ENCODE measurements around the gene EMP2.
"Not testable (repeated sequence)": the region's sequence is repeated elsewhere in the genome, so short reads cannot be mapped to it uniquely, and the experiment has no call there.

EMP2 gene

DNA sequence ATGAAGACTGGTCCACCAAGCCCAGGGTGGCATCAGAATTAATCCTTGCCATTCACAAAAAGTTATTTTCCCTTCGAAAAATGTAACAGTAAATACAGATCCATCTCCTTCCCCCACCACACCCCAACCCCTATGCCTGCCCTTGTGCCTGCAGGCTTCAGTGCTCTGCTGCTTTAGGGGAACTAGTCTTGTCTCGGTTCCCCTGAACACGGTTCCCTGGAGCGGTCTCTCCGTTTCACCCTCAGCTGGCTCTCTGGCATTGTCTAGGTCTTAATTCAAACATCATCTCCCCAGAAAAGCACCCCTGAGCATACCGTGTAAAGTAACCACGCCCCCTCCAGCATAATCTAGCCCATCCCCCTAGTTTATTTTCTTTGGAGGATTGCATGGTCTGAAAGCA lies 25.8 kb downstream of the EMP2 start:
- FAIRE-seq (no peak), DNase-seq (ENCODE audit: insufficient read length, low spot score) (no peak)

DNA sequence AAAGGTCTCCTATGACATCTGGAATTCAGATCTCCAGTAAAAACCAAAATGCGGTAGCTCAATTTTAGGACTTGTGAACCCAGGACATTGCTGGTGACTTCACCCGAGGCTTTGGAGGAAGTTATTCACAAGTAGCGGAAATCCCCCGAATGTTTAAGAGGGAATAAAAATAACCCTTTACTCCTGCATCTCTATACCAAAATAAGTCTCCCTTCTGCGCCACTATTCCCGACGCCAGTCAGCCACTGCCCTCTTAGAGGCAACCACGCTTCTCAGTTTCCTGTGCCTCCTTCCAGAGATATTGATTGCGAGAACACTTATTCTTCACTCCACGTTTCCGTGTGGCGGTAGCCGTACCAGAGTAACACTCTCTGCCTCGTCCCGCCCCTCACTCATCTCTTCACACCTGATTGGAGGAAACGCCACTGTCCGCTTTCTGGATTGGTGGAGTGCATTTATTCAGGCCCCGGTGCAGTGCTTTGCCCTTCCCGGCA lies 27.4 kb downstream of the EMP2 start:
- no peak for FAIRE-seq
- no peak for DNase-seq (ENCODE audit: insufficient read length, low spot score)

DNA sequence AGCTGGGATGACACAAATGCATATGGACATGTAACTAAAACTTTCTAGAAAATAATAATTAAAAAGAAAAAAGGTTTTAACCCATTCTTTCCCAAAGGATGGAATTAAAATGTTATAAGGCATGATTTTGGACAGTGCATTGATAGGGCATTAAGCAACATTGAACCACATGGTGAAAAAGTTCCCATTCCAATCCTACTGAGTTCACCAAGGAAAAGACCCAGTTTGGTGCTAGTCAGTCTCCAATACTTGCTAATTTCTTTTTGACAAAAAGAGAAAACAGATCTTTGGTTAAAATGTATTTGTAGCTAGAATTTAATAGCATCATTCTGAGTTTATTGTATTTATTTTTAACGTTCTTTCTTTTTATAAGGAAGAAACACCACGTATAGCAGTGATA lies 28.1 kb downstream of the EMP2 start:
- no peak for DNase-seq (ENCODE audit: insufficient read length, low spot score)
- FAIRE-seq: no peak

DNA sequence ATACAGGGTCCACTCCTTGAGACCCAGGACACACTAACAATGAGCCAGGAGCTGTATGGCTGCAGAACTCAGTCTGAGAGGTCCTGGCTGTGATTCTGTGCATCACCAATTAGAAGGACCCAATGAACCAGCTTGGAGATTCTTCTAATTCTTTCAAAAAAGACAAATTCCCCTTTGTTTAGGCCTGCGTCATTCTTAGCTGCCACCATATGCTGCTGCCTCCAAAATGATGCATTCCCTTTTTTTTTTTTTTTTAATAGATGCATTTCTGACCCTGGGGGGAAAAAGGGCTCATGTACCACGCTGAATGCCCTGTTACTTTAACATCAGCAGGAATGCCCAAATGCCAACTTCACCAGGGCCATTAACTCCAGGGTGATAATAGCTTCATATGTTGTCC lies 28.5 kb downstream of the EMP2 start:
- no peak for FAIRE-seq
- no peak for DNase-seq (ENCODE audit: insufficient read length, low spot score)

DNA sequence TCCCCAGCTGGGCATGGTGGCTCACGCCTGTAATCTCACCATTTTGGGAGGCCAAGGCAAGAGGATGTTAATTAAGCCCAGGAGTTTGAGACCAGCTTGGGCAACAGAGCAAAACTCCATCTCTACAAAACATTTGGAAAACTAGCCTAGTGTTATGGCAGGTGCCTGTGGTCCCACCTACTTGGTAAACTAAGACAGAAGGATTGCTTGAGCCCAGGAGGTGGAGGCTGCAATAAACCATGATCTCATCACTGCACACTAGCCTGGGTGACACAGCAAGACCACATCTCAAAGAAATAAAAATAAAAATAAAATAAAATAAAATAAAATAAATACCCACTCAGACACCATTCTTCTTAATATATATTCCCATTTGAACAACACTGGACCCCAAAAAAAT lies 32.0 kb downstream of the EMP2 start:
- no peak for DNase-seq (ENCODE audit: insufficient read length, low spot score)
- no peak for FAIRE-seq

DNA sequence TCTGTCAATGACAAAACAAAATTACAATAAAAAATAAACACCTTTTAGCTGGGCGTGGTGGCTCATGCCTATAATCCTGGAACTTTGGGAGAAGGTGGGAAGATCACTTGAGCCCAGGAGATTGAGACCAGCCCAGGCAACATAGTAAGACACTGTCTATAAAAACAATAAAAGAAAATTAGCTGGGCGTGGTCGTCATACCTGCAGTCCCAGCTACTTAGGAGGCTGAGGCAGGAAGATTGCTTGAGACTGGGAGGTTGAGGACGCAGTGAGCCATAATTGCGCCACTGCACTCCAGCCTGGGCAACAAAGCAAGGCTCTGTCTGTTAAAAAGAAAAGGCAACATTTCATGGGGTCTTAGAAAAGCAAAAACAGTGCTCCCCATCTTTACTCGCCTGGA lies 32.7 kb downstream of the EMP2 start:
- FAIRE-seq (no peak), DNase-seq (ENCODE audit: insufficient read length, low spot score) (no peak)

DNA sequence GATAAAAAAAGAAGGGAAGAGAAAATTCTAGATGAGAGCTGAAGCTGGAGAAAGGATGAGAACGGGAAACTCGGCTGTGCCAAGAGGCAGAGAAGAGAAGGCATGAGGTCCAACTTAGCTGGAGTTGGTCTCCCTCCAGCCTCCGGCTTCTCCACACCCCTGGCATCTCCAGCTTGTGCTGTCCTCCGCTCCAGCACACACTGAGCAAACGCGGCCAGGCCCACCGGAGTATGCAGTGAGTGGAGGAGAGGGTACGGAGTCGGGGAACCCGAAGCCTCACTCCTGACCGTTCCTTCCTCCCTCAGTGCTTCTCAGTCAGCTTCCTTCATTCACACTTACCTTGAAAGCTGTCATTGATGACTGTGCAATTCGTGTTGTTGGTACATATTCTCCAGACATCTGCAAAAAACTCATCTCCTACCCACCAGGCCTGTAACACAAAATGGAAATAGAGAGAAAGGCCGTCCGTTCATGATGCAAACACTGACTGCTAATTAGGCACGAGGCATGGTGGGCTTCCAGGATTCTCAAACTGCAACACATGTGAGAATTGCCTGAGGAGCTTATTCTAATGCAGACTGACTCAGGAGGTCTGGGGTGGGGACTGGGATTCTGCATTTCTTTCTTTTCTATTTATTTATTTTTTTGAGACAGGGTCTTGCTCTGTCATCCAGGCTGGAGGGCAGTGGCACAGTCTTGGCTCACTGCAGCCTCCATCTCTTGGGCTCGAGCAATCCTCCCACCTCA lies 37.0 kb downstream of the EMP2 start:
- FAIRE-seq: no peak
- no peak for DNase-seq (ENCODE audit: insufficient read length, low spot score)

DNA sequence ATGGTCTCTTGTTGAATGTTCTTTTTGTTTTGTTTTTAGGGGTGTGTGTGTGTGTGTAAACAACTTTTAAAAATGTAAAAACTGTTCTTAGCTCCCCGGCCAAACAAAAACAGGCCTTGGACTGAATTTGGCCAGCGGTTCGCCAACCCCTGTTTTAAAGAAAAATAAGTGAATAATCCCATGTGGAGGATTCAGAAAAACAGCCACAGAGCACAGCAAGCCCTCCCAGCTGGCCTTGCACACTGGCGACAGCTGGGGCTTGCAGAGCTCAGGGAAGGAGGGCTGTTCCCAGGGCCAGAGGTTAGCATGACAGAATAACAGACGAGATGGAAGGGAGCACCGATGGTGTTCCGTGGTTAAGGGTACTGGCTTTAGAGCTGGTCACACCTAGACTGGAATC lies 39.0 kb downstream of the EMP2 start:
- no peak for FAIRE-seq
- no peak for DNase-seq (ENCODE audit: insufficient read length, low spot score)

DNA sequence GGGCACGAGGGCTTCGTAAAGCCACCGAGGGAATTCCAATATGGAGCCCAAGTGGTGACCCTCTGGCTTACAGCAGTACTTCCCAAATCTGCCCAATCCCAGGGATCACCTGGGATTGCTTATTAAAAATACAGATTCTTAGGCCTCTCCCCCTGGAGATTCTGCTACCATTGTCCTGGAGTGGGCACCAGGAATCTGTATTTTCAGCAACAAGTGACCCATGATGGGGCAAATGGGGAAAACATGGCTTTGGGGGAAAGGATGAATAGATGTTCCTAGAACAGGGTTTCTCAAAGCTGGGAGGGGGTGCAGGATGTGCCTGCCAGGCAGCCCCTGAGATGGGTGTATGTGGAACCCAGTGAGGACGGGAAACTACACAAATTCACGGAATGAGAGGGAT lies 40.6 kb downstream of the EMP2 start:
- DNase-seq (ENCODE audit: insufficient read length, low spot score): no peak
- FAIRE-seq: no peak

DNA sequence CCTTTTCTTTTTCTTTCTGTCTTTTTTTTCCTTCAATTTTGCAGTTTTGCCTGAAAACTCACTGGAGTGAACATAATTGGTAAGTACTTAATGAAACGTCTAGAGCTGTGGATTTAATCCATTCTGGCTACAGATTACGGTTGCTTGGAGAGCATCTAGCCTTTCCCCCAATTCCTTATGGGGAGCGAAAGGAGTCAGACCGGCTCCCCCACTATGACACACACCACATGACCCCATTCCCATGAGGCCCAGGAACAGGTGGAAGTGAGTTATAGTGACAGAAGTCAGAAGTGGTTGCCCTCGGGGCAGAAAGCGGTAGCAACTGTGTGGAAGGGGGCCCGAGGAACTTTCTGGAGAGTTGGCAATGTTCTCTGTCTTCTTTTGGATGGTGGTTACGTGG lies 41.2 kb downstream of the EMP2 start:
- FAIRE-seq: no peak
- no peak for DNase-seq (ENCODE audit: insufficient read length, low spot score)

DNA sequence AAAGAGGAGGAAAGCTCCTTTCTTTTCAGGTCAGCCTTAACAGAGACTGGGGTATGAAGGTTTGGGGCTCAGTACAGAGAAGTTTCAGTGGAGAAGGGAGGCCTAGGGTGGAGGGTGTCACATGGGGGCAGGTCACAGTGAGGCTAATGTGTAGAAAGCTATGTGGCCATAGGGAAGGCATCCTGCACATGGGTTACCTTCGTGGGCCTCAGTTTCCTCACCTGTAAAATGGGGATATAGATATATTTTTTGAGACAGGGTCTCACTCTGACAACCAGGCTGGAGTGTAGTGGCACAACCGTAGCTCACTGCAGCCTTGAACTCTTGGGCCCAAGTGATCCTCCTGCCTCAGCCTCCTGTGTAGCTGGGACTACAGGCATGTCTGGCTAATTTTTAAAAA lies 41.8 kb downstream of the EMP2 start:
- no peak for DNase-seq (ENCODE audit: insufficient read length, low spot score)
- FAIRE-seq: no peak

DNA sequence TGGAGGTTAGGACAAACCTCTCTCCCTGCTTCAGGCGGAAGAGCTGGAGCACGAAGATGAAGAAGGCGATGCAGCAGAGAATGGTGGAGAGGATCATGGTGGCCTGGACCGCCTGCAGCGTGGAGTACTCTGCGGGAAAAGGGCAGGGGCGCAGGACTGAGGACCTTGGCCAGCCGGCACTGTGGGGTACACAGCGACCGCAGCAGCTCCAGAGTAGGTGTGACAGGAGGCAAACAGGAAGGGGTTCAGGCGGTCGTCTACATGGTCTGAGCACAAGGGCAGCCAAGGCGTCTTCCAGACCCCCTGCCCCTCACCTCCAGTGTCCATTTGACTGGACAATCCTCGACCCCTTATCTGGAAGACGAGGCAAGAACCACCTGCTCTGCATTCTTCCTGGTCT lies 42.5 kb downstream of the EMP2 start:
- FAIRE-seq: no peak
- no peak for DNase-seq (ENCODE audit: insufficient read length, low spot score)

DNA sequence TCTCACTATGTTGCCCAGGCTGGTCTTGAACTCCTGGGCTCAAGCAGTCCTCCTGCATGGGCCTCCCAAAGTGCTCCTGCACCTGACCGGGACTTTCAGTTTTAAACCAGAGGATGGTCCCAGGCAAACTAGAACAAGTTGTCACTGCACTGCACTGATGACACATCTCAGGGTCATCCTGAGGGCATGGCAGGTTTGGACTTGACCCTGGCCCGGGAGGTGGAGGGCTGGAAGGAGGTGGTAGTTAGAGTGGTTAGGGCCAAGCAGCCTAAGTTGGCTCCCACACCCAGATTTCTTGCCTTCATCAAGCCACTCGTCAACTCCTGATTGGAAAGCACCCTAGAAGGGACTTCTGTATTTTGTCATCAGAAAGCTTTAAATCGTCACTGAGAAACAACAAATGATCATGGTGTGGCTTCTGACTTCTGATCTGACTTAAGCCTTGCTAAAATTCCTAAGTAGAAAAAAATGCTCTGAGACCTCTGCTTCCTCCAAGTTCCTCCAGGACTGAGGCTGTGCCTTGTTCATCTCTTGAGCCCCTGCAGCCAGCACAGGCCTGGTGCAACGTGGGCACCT lies 43.5 kb downstream of the EMP2 start:
- FAIRE-seq: no peak

DNA sequence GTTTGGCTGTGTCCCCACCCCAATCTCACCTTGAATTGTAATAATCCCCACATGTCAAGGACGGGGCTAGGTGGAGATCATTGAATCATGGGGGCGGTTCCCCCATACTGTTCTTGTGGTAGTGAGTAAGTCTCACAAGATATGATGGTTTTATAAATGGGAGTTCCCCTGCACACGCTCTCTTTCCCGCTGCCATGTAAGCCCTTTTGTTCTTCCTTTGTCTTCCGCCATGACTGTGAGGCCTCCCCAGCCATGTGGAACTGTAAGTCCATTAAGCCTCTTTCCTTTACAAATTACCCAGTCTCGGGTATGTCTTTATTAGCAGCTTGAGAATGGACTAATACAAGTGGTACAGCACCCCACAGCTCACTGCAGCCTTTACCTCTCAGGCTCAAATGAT lies 44.1 kb downstream of the EMP2 start:
- FAIRE-seq: not testable (repeated sequence)

More for the DNA sequence above, 43.5 kb downstream of the EMP2 start:
- DNase-seq (ENCODE audit: insufficient read length, low spot score): no peak

DNA sequence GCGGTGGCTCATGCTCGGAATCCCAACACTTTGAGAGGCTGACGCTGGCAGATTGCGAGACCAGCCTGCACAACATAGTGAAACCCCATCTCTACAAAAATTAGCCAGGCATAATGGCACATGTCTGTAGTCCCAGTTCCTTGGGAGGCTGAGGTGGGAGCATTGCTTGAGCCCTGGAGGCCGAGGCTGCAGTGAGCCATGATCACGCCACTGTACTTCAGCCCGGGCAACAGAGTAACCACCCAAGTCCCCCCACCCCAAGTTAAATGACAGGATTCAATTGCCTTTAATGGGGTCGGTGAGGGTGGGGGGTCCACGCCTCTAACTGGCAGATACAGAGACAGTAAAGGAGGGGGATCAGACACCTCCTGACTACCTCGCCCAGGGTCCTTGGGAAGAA lies 44.9 kb downstream of the EMP2 start:
- DNase-seq (ENCODE audit: insufficient read length, low spot score): no peak
- no peak for FAIRE-seq

More for the DNA sequence above, 44.1 kb downstream of the EMP2 start:
- not testable (repeated sequence) for DNase-seq (ENCODE audit: insufficient read length, low spot score)

DNA sequence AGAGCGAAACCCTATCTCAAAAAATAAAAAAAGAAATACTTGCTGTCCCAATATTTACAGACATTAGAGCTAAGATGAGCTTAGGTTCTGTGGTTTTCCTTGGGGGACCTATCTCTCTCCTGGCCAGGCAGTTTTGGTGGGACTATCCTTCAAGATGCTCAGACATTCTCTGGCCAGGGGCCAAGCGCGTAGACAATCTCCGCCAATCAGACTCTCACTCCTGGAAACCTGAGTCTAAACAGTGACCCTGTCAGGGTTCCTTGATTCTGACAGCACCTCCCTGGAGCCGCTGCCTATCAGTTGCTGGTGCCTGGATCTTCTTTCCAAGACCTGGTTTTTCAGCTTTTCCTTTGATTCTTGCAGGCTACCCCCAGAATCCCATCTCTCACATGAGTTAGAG lies 45.6 kb downstream of the EMP2 start:
- DNase-seq (ENCODE audit: insufficient read length, low spot score): no peak
- no peak for FAIRE-seq

DNA sequence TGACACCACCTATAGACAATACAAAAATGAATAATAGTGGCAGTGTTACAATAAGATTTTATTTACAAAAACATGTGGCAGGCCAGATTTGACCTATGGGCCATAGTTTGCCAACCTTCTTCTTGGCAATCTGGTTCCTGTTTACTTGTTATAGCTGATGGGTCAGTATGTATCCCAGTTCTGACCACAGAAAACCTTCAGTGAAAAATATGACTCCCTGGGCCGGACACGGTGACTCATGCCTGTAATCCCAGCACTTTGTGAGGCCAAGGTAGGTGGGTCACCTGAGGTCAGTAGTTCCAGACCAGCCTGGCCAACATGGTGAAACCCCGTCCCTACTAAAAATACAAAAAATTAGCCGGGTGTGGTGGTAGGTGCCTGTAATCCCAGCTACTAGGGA lies 46.8 kb downstream of the EMP2 start:
- not testable (repeated sequence) for DNase-seq (ENCODE audit: insufficient read length, low spot score); FAIRE-seq

DNA sequence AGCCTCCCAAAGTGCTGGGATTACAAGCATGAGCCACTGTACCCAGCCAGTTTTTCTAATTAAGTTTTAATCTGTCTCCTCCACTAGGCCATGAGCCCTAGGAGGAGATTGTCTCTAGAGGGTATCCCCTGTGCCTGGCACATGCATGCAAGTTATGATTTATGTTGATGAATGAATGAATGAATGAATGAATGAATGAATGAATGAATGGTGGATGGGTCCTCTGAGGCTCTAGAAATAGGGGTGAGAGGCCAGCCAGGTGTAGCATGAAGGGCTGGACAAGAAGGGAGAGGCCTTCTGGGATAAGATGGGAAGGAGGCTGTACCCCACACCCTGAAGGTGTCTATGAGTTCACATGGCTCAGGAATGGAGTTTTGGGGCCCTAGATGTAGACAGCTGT lies 48.8 kb downstream of the EMP2 start:
- DNase-seq (ENCODE audit: insufficient read length, low spot score): no peak
- no peak for FAIRE-seq

DNA sequence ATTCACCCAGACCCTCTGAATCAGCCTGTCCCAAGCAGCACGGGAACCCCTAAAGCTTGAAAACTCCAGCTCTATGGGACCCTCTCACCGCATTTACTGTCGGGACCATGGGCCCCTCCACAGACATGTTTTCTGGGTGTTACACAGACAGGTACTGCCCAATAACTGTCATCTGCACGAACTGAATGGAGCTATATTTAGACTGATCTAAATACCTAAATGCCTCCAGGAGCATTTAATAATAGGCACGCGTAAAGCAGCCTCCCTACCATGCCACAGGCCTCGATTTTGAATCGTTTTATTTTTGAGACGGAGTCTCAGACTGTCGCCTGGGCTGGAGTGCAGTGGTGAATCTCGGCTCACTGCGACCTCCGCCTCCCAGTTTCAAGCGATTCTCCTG lies 49.7 kb downstream of the EMP2 start:
- no peak for FAIRE-seq
- DNase-seq (ENCODE audit: insufficient read length, low spot score): no peak

DNA sequence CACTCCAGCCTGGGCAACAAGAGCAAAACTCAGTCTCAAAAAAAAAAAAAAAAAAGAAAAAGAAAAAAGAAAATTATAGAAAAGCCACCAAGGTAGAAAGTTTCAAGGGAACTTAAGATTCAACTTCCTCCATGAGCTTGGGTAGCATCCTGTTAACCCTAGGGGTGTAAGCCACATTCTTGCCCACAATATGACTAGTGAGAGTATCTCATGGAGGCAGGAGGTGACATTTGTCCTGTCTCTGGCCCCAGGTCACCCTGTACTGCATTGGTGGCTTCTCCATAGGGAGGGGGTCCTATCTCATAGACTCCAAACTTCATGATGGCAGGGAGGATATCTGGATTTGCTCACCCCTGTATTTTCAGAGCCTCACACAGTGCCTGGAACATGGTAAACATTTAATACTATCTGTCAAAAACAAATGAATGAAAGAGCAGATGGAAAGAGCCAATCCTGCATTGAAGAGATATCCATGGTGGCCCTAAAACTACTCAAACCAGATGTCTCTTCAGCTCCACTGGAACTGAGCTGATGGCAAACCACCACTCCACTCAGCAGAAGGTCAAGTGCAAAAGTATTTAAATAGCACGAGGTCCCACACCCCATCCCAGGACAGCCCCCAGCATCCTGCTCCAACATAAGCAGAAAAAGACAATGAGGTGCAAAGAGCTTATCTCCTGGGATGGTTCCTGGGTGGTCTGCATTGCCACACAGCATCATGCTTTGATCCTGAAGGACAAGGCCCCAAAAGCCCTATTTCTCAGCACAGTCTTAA lies 50.3 kb downstream of the EMP2 start:
- FAIRE-seq (no peak), DNase-seq (ENCODE audit: insufficient read length, low spot score) (no peak)

DNA sequence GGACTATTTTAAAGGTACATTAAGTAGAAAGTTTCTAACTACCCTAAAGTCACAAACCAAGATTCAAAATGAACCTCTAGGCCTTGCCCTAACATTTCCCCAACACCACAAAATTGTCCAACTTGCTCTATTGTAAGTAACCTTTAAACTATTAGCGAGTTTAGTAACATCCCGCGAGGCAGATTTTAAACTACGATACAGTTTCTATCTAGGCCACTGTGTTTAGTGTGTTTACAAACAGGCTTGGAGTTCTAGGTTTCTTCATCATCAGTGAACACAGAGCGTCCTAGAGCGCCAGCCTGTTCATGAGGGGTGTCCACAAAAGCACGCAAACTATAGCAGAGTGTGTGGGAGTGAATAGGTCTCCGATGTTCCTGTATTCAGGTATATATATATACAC lies 51.8 kb downstream of the EMP2 start:
- no peak for FAIRE-seq
- DNase-seq (ENCODE audit: insufficient read length, low spot score): no peak

DNA sequence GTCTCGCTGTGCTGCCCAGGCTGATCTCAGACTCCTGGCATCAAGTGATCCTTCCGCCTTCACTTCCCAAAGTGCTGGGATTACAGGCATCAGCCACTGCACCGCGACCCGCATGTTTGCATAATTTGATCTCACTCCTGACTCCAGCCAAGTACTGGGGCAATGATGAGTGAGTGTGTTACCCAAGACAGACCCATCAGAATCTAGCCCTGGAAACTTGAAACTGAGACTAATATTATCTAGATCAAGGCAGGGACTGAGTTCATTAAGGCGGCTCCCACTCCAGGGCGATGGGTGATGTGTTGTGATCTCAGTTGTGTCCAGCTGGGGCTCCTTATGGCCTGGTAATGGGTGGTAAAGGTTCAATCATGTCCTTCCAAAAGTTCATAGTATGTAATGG lies 53.4 kb downstream of the EMP2 start:
- no peak for DNase-seq (ENCODE audit: insufficient read length, low spot score)
- no peak for FAIRE-seq
